ENCODE data around the gene CCDC175. TPM values are rescaled to one million over a fixed set of nuclear protein-coding genes. Genes with fewer than 3 reads are reported as not detected.

The CCDC175 gene
- total RNA-seq, 1 donor from 2014 or later: not detected

DNA sequence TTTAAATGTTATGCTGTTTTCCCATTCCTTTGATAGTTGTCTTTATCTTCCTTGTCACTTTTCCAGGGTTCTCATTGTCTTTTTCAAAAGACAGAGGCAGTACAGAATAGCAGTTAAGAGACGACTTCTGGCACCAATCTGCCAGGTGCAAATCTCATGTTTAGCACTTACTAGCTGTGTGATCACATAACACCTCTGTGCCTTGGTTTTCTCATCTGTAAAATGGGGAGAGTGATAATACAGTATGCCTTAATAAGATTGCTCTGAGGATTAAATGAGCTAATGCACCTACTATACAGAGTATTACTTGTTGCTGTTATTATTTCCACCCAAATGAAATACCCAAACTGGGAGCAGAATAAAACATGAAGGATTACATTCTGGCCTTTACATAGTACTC, 116.2 kb downstream of the CCDC175 start:
- peaks cover 4% of the 10 kb centered on the region for H3K9me3 Mint-ChIP-seq
- H3K4me1 Mint-ChIP-seq: peaks cover 10% of the 10 kb centered on the region
- no peaks in the 10 kb centered on the region for H3K27me3 Mint-ChIP-seq
- POLR2A ChIA-PET: no interaction called here
- DNase-seq (no peak), ATAC-seq (ENCODE audit: low read depth) (no peak)
- H3K4me3 Mint-ChIP-seq: no peak overlapping the region
- intact Hi-C loops (cut with micrococcal nuclease): loop anchor here (10.0 kb wide), 1 partner anchor 1194 kb away; no protein-coding TSS in a partner anchor
- no peak overlapping the region for H3K27ac Mint-ChIP-seq
- no peak for TF ChIP-seq CTCF (IDR thresholded peaks at IDR 0.05)
- CTCF ChIA-PET: no interaction called here
- H3K36me3 Mint-ChIP-seq (ENCODE audit: low read depth): peaks cover 11% of the 10 kb centered on the region

DNA sequence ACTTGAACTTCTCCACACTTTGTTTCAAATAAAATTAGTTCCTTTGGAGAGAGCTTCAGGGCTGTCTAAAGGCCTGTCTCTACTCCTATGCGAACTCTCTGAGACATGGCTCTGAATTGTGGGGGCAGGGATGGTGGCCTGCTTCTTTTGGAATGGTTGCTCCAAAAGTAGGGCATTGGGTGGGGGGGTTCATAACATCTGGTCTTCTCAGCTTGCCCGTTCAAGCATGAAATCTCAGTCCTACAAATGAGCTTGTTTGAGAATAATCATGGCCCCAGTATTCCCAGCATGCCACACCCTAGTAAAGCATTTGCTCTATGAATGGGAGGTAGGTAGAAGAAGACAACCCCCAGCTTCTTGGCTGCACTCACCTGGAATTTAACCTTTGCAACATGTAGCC, 118.1 kb downstream of the CCDC175 start:
- Mint-ChIP-seq H3K4me1 (peaks cover 2% of the 10 kb centered on the region), H3K4me3 (no peak overlapping the region), H3K27ac (no peak overlapping the region), H3K9me3 (peaks cover 4% of the 10 kb centered on the region), H3K27me3 (no peaks in the 10 kb centered on the region), H3K36me3 (ENCODE audit: low read depth) (peaks cover 11% of the 10 kb centered on the region)
- ChIA-PET CTCF (no interaction called here), POLR2A (no interaction called here)
- DNase-seq (no peak), ATAC-seq (ENCODE audit: low read depth) (no peak)
- TF ChIP-seq CTCF (IDR thresholded peaks at IDR 0.05): no peak
- intact Hi-C loops (cut with micrococcal nuclease): no loop called here

GRCh38 chr14:59455411-59455810, 121.2 kb downstream of the CCDC175 start:
- no peak overlapping the region for H3K4me3 Mint-ChIP-seq
- intact Hi-C loops (cut with micrococcal nuclease): no loop called here
- TF ChIP-seq CTCF (IDR thresholded peaks at IDR 0.05): no peak
- DNase-seq: no peak
- H3K36me3 Mint-ChIP-seq (ENCODE audit: low read depth): peaks cover 11% of the 10 kb centered on the region
- CTCF ChIA-PET: no interaction called here
- ATAC-seq (ENCODE audit: low read depth): no peak
- H3K27me3 Mint-ChIP-seq: no peaks in the 10 kb centered on the region
- H3K4me1 Mint-ChIP-seq: no peaks in the 10 kb centered on the region
- POLR2A ChIA-PET: no interaction called here
- peaks cover 4% of the 10 kb centered on the region for H3K9me3 Mint-ChIP-seq
- H3K27ac Mint-ChIP-seq: no peak overlapping the region

Other genes with a start within 250 kb of the CCDC175 start
- 1.3 and 1.5 TPM in 2 replicates for gene GPR135, start 111.4 kb downstream of the CCDC175 start, total RNA-seq
- gene L3HYPDH, start 92.4 kb downstream of the CCDC175 start, total RNA-seq: 22.1 and 30.2 TPM in 2 replicates
- 18.1 and 28.8 TPM in 2 replicates for gene JKAMP, start 92.3 kb downstream of the CCDC175 start, total RNA-seq

Data from activated B cell treated with CpG ODN at 0.5 μM for 24 hours (primary cell).